HEK293T (cell line): ENCODE results near the gene GOLPH3.

ENCODE experiments used
- BHLHE40 ChIP-seq: fragments of 450-650 bp; IDR thresholded peaks from 2 replicates; pipeline ENCODE4 v1.6.1; 2016; ENCODE audit warnings: mild to moderate bottlenecking, moderate library complexity, borderline replicate concordance
- ELF4 ChIP-seq: fragments of 450-650 bp; IDR thresholded peaks from 2 replicates; pipeline ENCODE4 v1.6.1; 2017; ENCODE audit warnings: antibody characterized with exemption
- FOXK2 ChIP-seq: fragments of 450-650 bp; IDR thresholded peaks from 2 replicates; pipeline ENCODE4 v1.6.1; 2016; ENCODE audit warnings: mild to moderate bottlenecking
- NFRKB ChIP-seq: fragments of 450-650 bp; IDR thresholded peaks from 2 replicates; pipeline ENCODE4 v1.6.1; 2016; ENCODE audit warnings: mild to moderate bottlenecking, moderate library complexity

GRCh38 chr5:32099486-32100035 lies 74.6 kb downstream of the GOLPH3 start:
- TF ChIP-seq BHLHE40 (no peak), NFRKB (no peak), FOXK2 (no peak), ELF4 (no peak)
